AG09319 (cell line): ENCODE measurements around the gene SESN1.

ENCODE experiments used
- DNase-seq: peaks from one replicate; pipeline ENCODE4 v3.0.0-alpha.2; 2010; ENCODE audit warnings: low read depth; ENCODE audit errors: extremely low read depth
- CTCF ChIP-seq: IDR thresholded peaks from 2 replicates; pipeline ENCODE4 v1.5.1; 2011; ENCODE audit warnings: low read depth, mild to moderate bottlenecking, inconsistent platforms, low read length, moderate library complexity

The SESN1 gene

GRCh38 chr6:108999428-108999827 is 95.2 kb downstream of the SESN1 start:
- TF ChIP-seq CTCF: no peak
- DNase-seq: no peak

GRCh38 chr6:108998485-108998884 is 96.2 kb downstream of the SESN1 start:
- no peak for DNase-seq
- TF ChIP-seq CTCF: no peak

- TF ChIP-seq CTCF: no peak
- DNase-seq: no peak
These were observed 98.4 kb downstream of the SESN1 start for GRCh38 chr6:108996208-108996607.

GRCh38 chr6:108995296-108995695 is 99.3 kb downstream of the SESN1 start:
- TF ChIP-seq CTCF: no peak
- no peak for DNase-seq

GRCh38 chr6:108993876-108994275 is 100.8 kb downstream of the SESN1 start:
- no peak for TF ChIP-seq CTCF
- DNase-seq: no peak

GRCh38 chr6:108989700-108990099 is 104.9 kb downstream of the SESN1 start:
- DNase-seq: no peak
- no peak for TF ChIP-seq CTCF

GRCh38 chr6:108988765-108989164 is 105.9 kb downstream of the SESN1 start:
- TF ChIP-seq CTCF: no peak
- DNase-seq: no peak

- no peak for TF ChIP-seq CTCF
These were observed 106.3 kb downstream of the SESN1 start for GRCh38 chr6:108988296-108988695.

More at GRCh38 chr6:108988296-108988695, 106.3 kb downstream of the SESN1 start:
- no peak for DNase-seq
